PC-9 (cell line): ENCODE data around the gene TPTE.
"Not testable (repeated sequence)": the region's sequence is repeated elsewhere in the genome, so short reads cannot be mapped to it uniquely, and the experiment has no call there.

Source experiments
- CTCF ChIP-seq: fragments of 200-600 bp; sonication (generic); conservative IDR thresholded peaks from 2 replicates; pipeline ENCODE4 v1.6.1; 2017; ENCODE audit warnings: mixed run types, antibody characterized with exemption, mild to moderate bottlenecking, moderate library complexity
- EZH2 ChIP-seq: fragments of 200-600 bp; sonication (generic); IDR thresholded peaks from 2 replicates; pipeline ENCODE4 v1.8.0; 2017; ENCODE audit warnings: antibody characterized with exemption, low read depth

GRCh38 chr21:10614285-10614684 is 92.9 kb downstream of the TPTE start:
- TF ChIP-seq CTCF, EZH2: not testable (repeated sequence)
